Measurements from ENCODE around the gene FBLN5. TPM values are rescaled to one million over a fixed set of nuclear protein-coding genes. Genes with fewer than 3 reads are reported as not detected.

The FBLN5 gene
- total and polyA plus RNA-seq, 9 donors: 39.2 to 353 (median 137) TPM

DNA sequence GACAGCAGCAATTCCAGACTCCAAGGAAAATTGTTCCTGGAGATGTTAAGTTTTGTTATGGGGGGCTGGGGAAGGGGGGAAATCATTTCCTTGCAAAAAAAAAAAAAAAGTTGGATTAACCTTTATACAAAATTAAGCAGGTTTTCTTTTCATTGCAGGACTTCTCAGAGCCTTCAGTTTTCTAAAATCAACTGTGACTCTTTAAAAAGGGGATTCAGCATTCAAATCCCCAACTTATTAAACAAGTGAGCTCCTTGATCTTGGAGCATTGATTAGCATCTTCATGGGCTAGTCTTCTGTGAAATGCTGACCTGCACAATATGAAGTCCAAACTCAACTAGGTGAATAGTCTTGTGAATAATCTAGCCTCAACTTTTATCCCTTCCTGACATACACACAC is 87.3 kb downstream of the FBLN5 start:
- Histone ChIP-seq H3K27me3 (no peaks in the 10 kb centered on the region), H3K9me3 (no peaks in the 10 kb centered on the region), H3K4me3 (no peak overlapping the region), H3K4me1 (ENCODE audit: insufficient read depth) (peaks cover 5% of the 10 kb centered on the region), H3K27ac (no peak overlapping the region), H3K36me3 (no peaks in the 10 kb centered on the region)
- intact Hi-C loops (cut with DNase I): loop anchor here in 1 of 4 donors (2.0 kb wide), 1 partner anchor 53 kb away; no protein-coding TSS in a partner anchor
- no peak for DNase-seq
- TF ChIP-seq EP300 (IDR thresholded peaks at IDR 0.05) (no peak), POLR2A (IDR thresholded peaks at IDR 0.05) (no peak)
- TF ChIP-seq, protein P1, sequence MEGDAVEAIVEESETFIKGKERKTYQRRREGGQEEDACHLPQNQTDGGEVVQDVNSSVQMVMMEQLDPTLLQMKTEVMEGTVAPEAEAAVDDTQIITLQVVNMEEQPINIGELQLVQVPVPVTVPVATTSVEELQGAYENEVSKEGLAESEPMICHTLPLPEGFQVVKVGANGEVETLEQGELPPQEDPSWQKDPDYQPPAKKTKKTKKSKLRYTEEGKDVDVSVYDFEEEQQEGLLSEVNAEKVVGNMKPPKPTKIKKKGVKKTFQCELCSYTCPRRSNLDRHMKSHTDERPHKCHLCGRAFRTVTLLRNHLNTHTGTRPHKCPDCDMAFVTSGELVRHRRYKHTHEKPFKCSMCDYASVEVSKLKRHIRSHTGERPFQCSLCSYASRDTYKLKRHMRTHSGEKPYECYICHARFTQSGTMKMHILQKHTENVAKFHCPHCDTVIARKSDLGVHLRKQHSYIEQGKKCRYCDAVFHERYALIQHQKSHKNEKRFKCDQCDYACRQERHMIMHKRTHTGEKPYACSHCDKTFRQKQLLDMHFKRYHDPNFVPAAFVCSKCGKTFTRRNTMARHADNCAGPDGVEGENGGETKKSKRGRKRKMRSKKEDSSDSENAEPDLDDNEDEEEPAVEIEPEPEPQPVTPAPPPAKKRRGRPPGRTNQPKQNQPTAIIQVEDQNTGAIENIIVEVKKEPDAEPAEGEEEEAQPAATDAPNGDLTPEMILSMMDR (IDR thresholded peaks at IDR 0.05): no peak

DNA sequence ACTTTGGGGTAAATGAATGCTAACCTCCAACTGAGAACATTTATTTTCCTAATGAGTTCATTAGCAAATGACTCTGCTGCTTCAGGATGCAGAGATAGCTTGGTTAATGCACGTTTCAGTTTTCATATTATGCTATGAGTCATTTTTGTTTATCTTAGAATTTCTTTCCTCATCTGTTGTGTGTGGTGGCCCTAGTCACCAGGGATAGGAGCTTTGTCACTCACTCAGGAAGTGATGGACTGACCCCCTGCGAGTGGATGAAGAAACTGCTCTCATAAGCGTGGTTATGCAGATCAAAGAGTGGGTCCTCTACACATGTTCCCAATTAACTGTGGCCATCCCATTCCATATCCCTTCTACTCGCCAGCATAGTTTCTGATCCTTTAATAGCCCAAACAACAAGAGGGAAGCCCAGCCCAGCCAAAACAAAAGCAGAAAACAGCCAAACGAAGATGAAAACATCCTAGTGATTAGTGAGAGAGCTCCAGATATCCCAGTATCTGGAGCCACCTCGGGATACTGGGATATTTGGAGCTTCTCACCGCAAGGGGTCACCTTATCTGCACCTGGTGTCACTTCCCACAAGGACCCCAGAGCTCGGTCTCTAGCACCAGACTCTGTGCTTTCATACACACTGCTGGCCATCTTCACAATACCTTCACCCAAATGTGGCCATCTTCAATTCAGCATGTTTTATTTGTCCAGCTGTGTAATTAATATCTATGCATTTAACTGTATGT is 88.8 kb downstream of the FBLN5 start:
- H3K36me3 ChIP-seq: no peaks in the 10 kb centered on the region
- no peak overlapping the region for H3K27ac ChIP-seq

DNA sequence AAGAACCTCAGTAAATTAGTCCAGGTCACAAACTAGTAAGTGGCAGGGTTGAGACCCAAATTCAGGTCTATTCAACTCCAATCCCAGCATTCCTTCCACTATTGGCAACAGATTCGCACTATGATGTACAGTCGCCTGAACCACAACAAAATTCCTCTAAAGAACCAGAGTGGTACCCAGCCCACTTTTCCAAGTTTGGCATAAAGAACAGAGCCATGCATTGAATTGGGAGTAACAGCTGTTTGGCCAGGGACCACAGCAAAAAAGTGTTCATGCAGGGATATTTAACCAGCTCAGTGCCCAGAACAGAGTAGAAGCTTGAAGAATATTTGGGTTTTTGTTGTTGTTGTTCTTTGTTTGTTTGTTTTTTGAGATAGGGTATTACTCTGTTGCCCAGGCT is 89.9 kb downstream of the FBLN5 start:
- intact Hi-C loops (cut with DNase I): no loop called here
- Histone ChIP-seq H3K27ac (no peak overlapping the region), H3K4me3 (no peak overlapping the region), H3K27me3 (no peaks in the 10 kb centered on the region), H3K4me1 (ENCODE audit: insufficient read depth) (peaks cover 14% of the 10 kb centered on the region), H3K9me3 (no peaks in the 10 kb centered on the region), H3K36me3 (no peaks in the 10 kb centered on the region)
- 90 to 100% (median 94%) methylated on average over 2 of the region's 2 CpGs for WGBS, 3 donors
- TF ChIP-seq, protein P1 (IDR thresholded peaks at IDR 0.05): no peak
- TF ChIP-seq POLR2A (IDR thresholded peaks at IDR 0.05) (no peak), EP300 (IDR thresholded peaks at IDR 0.05) (no peak)
- DNase-seq: no peak

More for the DNA sequence above, 88.8 kb downstream of the FBLN5 start:
- intact Hi-C loops (cut with DNase I): no loop called here
- TF ChIP-seq POLR2A (IDR thresholded peaks at IDR 0.05) (no peak), EP300 (IDR thresholded peaks at IDR 0.05) (no peak)
- TF ChIP-seq, protein P1 (IDR thresholded peaks at IDR 0.05): no peak
- no peak overlapping the region for H3K4me3 ChIP-seq
- WGBS, 3 donors: 5 to 25% (median 7%) methylated on average over 8 of the region's 8 CpGs
- DNase-seq: no peak
- H3K27me3 ChIP-seq: no peaks in the 10 kb centered on the region
- peaks cover 10% of the 10 kb centered on the region for H3K4me1 ChIP-seq (ENCODE audit: insufficient read depth)
- H3K9me3 ChIP-seq: no peaks in the 10 kb centered on the region

DNA sequence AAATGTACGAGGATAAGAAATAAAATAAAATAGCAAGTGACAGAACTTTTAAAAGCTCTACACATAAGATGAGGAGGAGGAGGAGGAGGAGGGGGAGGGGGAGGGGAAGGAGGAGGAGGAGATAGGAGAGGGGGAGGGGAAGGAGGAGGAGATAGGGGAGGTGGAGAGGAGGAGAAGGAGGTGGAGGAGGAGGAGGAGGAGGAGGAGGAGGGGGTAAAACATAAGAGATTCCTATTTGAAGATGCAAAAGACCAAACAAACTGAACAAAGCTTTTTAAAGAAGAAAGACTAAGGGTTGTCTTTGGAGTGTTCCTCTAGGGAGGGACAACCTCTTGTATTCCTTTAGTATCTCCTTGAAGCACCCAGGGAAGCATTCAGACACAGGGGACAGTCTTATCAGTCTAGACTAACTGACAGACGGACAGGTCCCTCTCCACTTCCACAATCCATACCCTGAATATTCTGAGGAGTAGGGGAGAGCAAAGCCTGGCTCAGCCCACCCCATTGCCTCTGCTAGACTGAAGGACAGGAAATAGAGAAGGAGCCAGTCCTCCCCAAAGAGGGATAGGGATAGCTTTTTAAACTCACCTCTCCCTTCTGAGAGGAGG is 93.1 kb downstream of the FBLN5 start:
- Histone ChIP-seq H3K36me3 (no peaks in the 10 kb centered on the region), H3K27ac (peak overlapping the region in 1 of 2 donors; percentile 52), H3K4me3 (no peak overlapping the region), H3K4me1 (ENCODE audit: insufficient read depth) (peaks cover 14% of the 10 kb centered on the region), H3K9me3 (no peaks in the 10 kb centered on the region), H3K27me3 (no peaks in the 10 kb centered on the region)
- no peak for TF ChIP-seq EP300 (IDR thresholded peaks at IDR 0.05)
- TF ChIP-seq, protein P1 (IDR thresholded peaks at IDR 0.05): no peak
- no peak for TF ChIP-seq POLR2A (IDR thresholded peaks at IDR 0.05)
- 28 to 35% (median 29%) methylated on average over 2 of the region's 2 CpGs for WGBS, 3 donors
- no peak for DNase-seq
- intact Hi-C loops (cut with DNase I): no loop called here
